ENCODE results near the gene FAM25G.
"Not testable (repeated sequence)": the region's sequence is repeated elsewhere in the genome, so short reads cannot be mapped to it uniquely, and the experiment has no call there.

FAM25G gene

GRCh38 chr10:47456079-47456785 lies 35.3 kb downstream of the FAM25G start:
- no peak for DNase-seq
- Histone ChIP-seq H3K27me3 (replicated peaks; ENCODE audit: insufficient read depth, low read length) (peaks cover 24% of the 10 kb centered on the region), H3K9me2 (replicated peaks; ENCODE audit: insufficient read depth, low read length) (no peaks in the 10 kb centered on the region), H3K4me1 (ENCODE audit: low read length) (no peaks in the 10 kb centered on the region), H3K4me3 (ENCODE audit: low read length) (no peak overlapping the region), H3F3A (ENCODE audit: insufficient read depth, low read length) (no peaks in the 10 kb centered on the region), H3K27ac (ENCODE audit: low read length) (no peak overlapping the region), H2AFZ (ENCODE audit: low read length) (no peak overlapping the region), H3K9me3 (replicated peaks; ENCODE audit: insufficient read depth, low read length) (no peaks in the 10 kb centered on the region), H3K79me2 (ENCODE audit: low read length) (no peaks in the 10 kb centered on the region), H4K20me1 (ENCODE audit: insufficient read depth, low read length) (no peaks in the 10 kb centered on the region), H3K4me2 (ENCODE audit: low read depth, low read length) (no peak overlapping the region), H3K36me3 (replicated peaks; ENCODE audit: insufficient read depth, low read length) (no peaks in the 10 kb centered on the region), H3K9ac (ENCODE audit: low read length) (no peak overlapping the region)
- TF ChIP-seq CTCF (IDR thresholded peaks at IDR 0.05; ENCODE audit: low read length) = no peak
- no peak for TF ChIP-seq EZH2phosphoT487 (IDR thresholded peaks at IDR 0.05; ENCODE audit: low read length)
- no peak for TF ChIP-seq EZH2 (optimal IDR thresholded peaks at IDR 0.05; ENCODE audit: low read depth, low read length)

GRCh38 chr10:47455350-47456078 lies 36.0 kb downstream of the FAM25G start:
- H3K9me3 ChIP-seq (replicated peaks; ENCODE audit: insufficient read depth, low read length); H3K4me3 ChIP-seq (ENCODE audit: low read length); H3K9ac ChIP-seq (ENCODE audit: low read length); H3K27ac ChIP-seq (ENCODE audit: low read length); DNase-seq; H3K79me2 ChIP-seq (ENCODE audit: low read length); H2AFZ ChIP-seq (ENCODE audit: low read length); H3K9me2 ChIP-seq (replicated peaks; ENCODE audit: insufficient read depth, low read length); H3F3A ChIP-seq (ENCODE audit: insufficient read depth, low read length); H3K4me2 ChIP-seq (ENCODE audit: low read depth, low read length); H3K36me3 ChIP-seq (replicated peaks; ENCODE audit: insufficient read depth, low read length); H4K20me1 ChIP-seq (ENCODE audit: insufficient read depth, low read length); H3K4me1 ChIP-seq (ENCODE audit: low read length): not testable (repeated sequence)
- peaks cover 24% of the 10 kb centered on the region for H3K27me3 ChIP-seq (replicated peaks; ENCODE audit: insufficient read depth, low read length)

GRCh38 chr10:47454780-47455058 lies 36.8 kb downstream of the FAM25G start:
- H3K36me3 ChIP-seq (replicated peaks; ENCODE audit: insufficient read depth, low read length) = no peaks in the 10 kb centered on the region
- H3K27me3 ChIP-seq (replicated peaks; ENCODE audit: insufficient read depth, low read length) = peaks cover 24% of the 10 kb centered on the region
- no peaks in the 10 kb centered on the region for H4K20me1 ChIP-seq (ENCODE audit: insufficient read depth, low read length)
- no peak overlapping the region for H3K27ac ChIP-seq (ENCODE audit: low read length)
- no peak overlapping the region for H3K4me3 ChIP-seq (ENCODE audit: low read length)
- TF ChIP-seq EZH2 (optimal IDR thresholded peaks at IDR 0.05; ENCODE audit: low read depth, low read length) = no peak
- no peak for TF ChIP-seq EZH2phosphoT487 (IDR thresholded peaks at IDR 0.05; ENCODE audit: low read length)
- TF ChIP-seq CTCF (IDR thresholded peaks at IDR 0.05; ENCODE audit: low read length) = no peak
- no peak overlapping the region for H3K9ac ChIP-seq (ENCODE audit: low read length)
- H3K9me2 ChIP-seq (replicated peaks; ENCODE audit: insufficient read depth, low read length) = no peaks in the 10 kb centered on the region
- H3K79me2 ChIP-seq (ENCODE audit: low read length) = no peaks in the 10 kb centered on the region
- no peak for DNase-seq
- H3F3A ChIP-seq (ENCODE audit: insufficient read depth, low read length) = no peaks in the 10 kb centered on the region
- H3K9me3 ChIP-seq (replicated peaks; ENCODE audit: insufficient read depth, low read length) = no peaks in the 10 kb centered on the region
- H3K4me1 ChIP-seq (ENCODE audit: low read length) = no peaks in the 10 kb centered on the region
- no peak overlapping the region for H2AFZ ChIP-seq (ENCODE audit: low read length)
- H3K4me2 ChIP-seq (ENCODE audit: low read depth, low read length) = no peak overlapping the region
